Measurements from ENCODE around the gene ZBP1. TPM values are rescaled to one million over a fixed set of nuclear protein-coding genes. Genes with fewer than 3 reads are reported as not detected.

Gene ZBP1
- polyA plus RNA-seq, 1 of the 3 experiments (the other 2 are of a cell fraction), result not detected

DNA sequence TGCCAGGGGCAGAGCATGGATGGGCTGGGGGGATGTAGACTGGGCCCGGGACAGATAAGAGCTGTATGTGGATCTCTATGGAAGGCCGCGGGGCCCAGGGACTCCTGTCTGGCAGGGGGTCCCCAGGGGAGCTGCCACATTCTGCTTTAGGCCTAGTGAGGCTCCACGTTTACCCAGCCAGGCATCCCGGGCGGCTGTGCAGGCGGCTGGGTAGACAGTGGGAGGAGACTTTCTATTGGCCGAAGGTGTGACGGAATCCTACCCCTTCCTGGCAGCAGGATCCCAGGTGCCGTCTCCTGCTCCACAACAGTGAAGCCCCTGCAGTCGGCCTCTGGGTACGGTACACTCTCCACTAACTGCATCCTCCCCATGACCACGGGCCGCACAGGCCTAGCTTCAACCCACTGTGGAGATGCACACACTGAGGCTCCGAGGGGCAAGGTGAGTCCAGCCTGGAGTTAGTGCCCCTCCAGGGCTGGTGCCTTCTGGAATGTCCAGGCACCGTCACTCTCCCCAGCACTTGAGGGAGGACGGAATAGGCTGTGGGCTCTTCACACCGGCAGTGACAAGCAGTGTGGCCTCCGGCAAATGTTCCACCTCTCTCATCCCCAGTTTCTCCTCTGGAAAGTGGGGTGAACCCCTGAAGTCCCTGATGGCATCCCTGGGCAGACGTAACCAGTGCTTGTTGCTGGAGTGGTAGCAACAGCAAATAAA is 36.8 kb upstream of the ZBP1 start:
- Histone ChIP-seq H3K4me3 (ENCODE audit: low read depth in 2 of 2, low read length in 1 of 2) (no peak overlapping the region), H3K27ac (ENCODE audit: low read depth in 2 of 2, low read length in 1 of 2) (peak overlapping the region in 1 of 2 experiments; percentile 16; a peak in 1 of 4 replicates), H3K27me3 (ENCODE audit: insufficient read depth) (no peaks in the 10 kb centered on the region), H3K79me2 (ENCODE audit: insufficient read depth) (peaks cover 10% of the 10 kb centered on the region; the same call in 1 of the 2 replicates), H3K4me2 (no peak overlapping the region), H4K20me1 (ENCODE audit: insufficient read depth) (peaks cover 34% of the 10 kb centered on the region), H3K9ac (no peak overlapping the region), H3K9me3 (no peaks in the 10 kb centered on the region), H2AFZ (ENCODE audit: low read depth) (no peak overlapping the region), H3F3A (replicated peaks; ENCODE audit: insufficient read depth) (no peaks in the 10 kb centered on the region), H3K9me2 (no peaks in the 10 kb centered on the region), H3K4me1 (ENCODE audit: control insufficient read depth in 1 of 2, insufficient read depth in 2 of 2, low read depth in 1 of 2, low read length in 1 of 2) (peaks cover 0 to 28% of the 10 kb centered on the region in 2 experiments; a peak in 1 of 4 replicates), H3K36me3 (replicated peaks in 1 of 2; ENCODE audit: control insufficient read depth in 1 of 2, insufficient read depth in 2 of 2, low read length in 1 of 2) (peaks cover 3 to 50% of the 10 kb centered on the region in 2 experiments)
- ChIA-PET POLR2A (no interaction called here), CTCF (interaction anchor here (1.0 to 1.4 kb wide), 3 partner anchors 53 to 523 kb away, joined by 4 to 6 read pairs (median 4); no protein-coding TSS in a partner anchor)
- 92% methylated on average over 13 of the region's 20 CpGs for WGBS (ENCODE audit: low lambda C conversion rate)
- DNase-seq, result peak; percentile 17
- no peak for TF ChIP-seq TAF1 (IDR thresholded peaks at IDR 0.05; ENCODE audit: borderline replicate concordance, low read depth, low read length)
- no peak for TF ChIP-seq POLR2AphosphoS5 (IDR thresholded peaks at IDR 0.05; ENCODE audit: low read depth, low read length)
- TF ChIP-seq, protein P1, sequence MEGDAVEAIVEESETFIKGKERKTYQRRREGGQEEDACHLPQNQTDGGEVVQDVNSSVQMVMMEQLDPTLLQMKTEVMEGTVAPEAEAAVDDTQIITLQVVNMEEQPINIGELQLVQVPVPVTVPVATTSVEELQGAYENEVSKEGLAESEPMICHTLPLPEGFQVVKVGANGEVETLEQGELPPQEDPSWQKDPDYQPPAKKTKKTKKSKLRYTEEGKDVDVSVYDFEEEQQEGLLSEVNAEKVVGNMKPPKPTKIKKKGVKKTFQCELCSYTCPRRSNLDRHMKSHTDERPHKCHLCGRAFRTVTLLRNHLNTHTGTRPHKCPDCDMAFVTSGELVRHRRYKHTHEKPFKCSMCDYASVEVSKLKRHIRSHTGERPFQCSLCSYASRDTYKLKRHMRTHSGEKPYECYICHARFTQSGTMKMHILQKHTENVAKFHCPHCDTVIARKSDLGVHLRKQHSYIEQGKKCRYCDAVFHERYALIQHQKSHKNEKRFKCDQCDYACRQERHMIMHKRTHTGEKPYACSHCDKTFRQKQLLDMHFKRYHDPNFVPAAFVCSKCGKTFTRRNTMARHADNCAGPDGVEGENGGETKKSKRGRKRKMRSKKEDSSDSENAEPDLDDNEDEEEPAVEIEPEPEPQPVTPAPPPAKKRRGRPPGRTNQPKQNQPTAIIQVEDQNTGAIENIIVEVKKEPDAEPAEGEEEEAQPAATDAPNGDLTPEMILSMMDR (IDR thresholded peaks at IDR 0.05), result no peak
- no peak for TF ChIP-seq RAD21 (IDR thresholded peaks at IDR 0.05; ENCODE audit: low read length)
- TF ChIP-seq EZH2phosphoT487 (IDR thresholded peaks at IDR 0.05; ENCODE audit: borderline replicate concordance, low read depth), result no peak

DNA sequence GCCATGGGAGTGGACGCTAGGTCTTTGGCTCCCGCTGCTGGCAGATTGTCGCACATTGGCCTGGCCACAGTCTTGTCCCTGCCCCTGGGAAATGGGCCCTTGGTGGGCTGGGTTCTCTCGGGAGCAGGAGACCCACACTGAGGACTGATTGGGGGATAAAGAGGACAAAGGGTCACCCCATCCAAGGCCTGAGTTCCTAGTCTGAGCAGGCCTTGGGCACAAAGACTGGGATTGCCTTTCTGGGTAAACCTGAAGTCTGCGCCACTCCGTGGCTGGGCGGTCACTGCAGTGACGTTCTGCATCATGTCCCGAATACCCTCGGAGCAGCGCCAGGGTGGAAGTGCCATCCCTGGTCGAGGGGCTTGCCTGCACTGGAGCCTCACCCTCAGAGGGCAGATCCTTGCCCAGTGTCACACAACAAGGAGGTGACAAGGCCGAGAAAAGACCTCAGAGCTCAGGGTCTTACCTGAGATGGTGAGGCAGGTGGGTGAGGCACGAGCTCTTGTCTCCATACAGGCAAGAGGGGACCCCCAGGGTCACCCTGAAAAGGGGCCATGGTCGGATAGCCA is 36.1 kb upstream of the ZBP1 start:
- ChIA-PET CTCF (interaction anchor here (1.0 to 3.2 kb wide), 3 partner anchors 54 to 524 kb away, joined by 4 to 23 read pairs (median 6); no protein-coding TSS in a partner anchor), POLR2A (no interaction called here)
- Histone ChIP-seq H3K27ac (ENCODE audit: low read depth in 2 of 2, low read length in 1 of 2) (no peak overlapping the region; a peak in 1 of 4 replicates), H3F3A (replicated peaks; ENCODE audit: insufficient read depth) (no peaks in the 10 kb centered on the region), H3K4me1 (ENCODE audit: control insufficient read depth in 1 of 2, insufficient read depth in 2 of 2, low read depth in 1 of 2, low read length in 1 of 2) (peaks cover 0 to 22% of the 10 kb centered on the region in 2 experiments; a peak in 1 of 4 replicates), H2AFZ (ENCODE audit: low read depth) (no peak overlapping the region), H3K36me3 (replicated peaks in 1 of 2; ENCODE audit: control insufficient read depth in 1 of 2, insufficient read depth in 2 of 2, low read length in 1 of 2) (peaks cover 7 to 55% of the 10 kb centered on the region in 2 experiments), H3K9me2 (no peaks in the 10 kb centered on the region), H3K9ac (no peak overlapping the region), H3K27me3 (ENCODE audit: insufficient read depth) (no peaks in the 10 kb centered on the region), H3K79me2 (ENCODE audit: insufficient read depth) (peaks cover 5% of the 10 kb centered on the region; the same call in 1 of the 2 replicates), H3K9me3 (no peaks in the 10 kb centered on the region), H3K4me3 (ENCODE audit: low read depth in 2 of 2, low read length in 1 of 2) (no peak overlapping the region), H3K4me2 (no peak overlapping the region), H4K20me1 (ENCODE audit: insufficient read depth) (peaks cover 28% of the 10 kb centered on the region)
- TF ChIP-seq RAD21 (IDR thresholded peaks at IDR 0.05; ENCODE audit: low read length), result no peak
- TF ChIP-seq FOXM1 (IDR thresholded peaks at IDR 0.05; ENCODE audit: low read depth), result no peak
- TF ChIP-seq TCF12 (IDR thresholded peaks at IDR 0.05), result no peak
- TF ChIP-seq POLR2AphosphoS5 (IDR thresholded peaks at IDR 0.05; ENCODE audit: low read depth, low read length), result no peak
- no peak for TF ChIP-seq NRF1 (IDR thresholded peaks at IDR 0.05; ENCODE audit: low read depth, low read length)
- no peak for TF ChIP-seq YY1 (IDR thresholded peaks at IDR 0.05; ENCODE audit: low read depth)
- TF ChIP-seq EP300 (IDR thresholded peaks at IDR 0.05; ENCODE audit: borderline replicate concordance in 1 of 2, low read depth in 1 of 2, low read length in 1 of 2), result no peak
- no peak for TF ChIP-seq RXRA (IDR thresholded peaks at IDR 0.05; ENCODE audit: borderline replicate concordance, low read depth)
- TF ChIP-seq, protein P2, sequence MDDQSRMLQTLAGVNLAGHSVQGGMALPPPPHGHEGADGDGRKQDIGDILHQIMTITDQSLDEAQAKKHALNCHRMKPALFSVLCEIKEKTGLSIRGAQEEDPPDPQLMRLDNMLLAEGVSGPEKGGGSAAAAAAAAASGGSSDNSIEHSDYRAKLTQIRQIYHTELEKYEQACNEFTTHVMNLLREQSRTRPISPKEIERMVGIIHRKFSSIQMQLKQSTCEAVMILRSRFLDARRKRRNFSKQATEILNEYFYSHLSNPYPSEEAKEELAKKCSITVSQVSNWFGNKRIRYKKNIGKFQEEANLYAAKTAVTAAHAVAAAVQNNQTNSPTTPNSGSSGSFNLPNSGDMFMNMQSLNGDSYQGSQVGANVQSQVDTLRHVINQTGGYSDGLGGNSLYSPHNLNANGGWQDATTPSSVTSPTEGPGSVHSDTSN (IDR thresholded peaks at IDR 0.05), result no peak
- no peak for TF ChIP-seq SIN3A (IDR thresholded peaks at IDR 0.05; ENCODE audit: borderline replicate concordance, low read depth, low read length)
- TF ChIP-seq, protein P1 (IDR thresholded peaks at IDR 0.05), result no peak
- TF ChIP-seq, protein P3, sequence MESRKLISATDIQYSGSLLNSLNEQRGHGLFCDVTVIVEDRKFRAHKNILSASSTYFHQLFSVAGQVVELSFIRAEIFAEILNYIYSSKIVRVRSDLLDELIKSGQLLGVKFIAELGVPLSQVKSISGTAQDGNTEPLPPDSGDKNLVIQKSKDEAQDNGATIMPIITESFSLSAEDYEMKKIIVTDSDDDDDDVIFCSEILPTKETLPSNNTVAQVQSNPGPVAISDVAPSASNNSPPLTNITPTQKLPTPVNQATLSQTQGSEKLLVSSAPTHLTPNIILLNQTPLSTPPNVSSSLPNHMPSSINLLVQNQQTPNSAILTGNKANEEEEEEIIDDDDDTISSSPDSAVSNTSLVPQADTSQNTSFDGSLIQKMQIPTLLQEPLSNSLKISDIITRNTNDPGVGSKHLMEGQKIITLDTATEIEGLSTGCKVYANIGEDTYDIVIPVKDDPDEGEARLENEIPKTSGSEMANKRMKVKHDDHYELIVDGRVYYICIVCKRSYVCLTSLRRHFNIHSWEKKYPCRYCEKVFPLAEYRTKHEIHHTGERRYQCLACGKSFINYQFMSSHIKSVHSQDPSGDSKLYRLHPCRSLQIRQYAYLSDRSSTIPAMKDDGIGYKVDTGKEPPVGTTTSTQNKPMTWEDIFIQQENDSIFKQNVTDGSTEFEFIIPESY (IDR thresholded peaks at IDR 0.05; ENCODE audit: borderline replicate concordance, low read depth), result no peak
- TF ChIP-seq FOXJ3 (CRISPR knock-in tag; IDR thresholded peaks at IDR 0.05), result no peak
- TF ChIP-seq ELF1 (IDR thresholded peaks at IDR 0.05), result no peak
- no peak for TF ChIP-seq RCOR1 (IDR thresholded peaks at IDR 0.05; ENCODE audit: low read length)
- no peak for TF ChIP-seq GATA2 (CRISPR knock-in tag; IDR thresholded peaks at IDR 0.05)
- no peak for TF ChIP-seq SMC3 (IDR thresholded peaks at IDR 0.05; ENCODE audit: low read depth, low read length)
- peak; percentile 11 for DNase-seq
- WGBS (ENCODE audit: low lambda C conversion rate), result 95% methylated on average over 6 of the region's 15 CpGs
